Activated T-cell treated with anti-CD3 and anti-CD28 coated beads for 4 hours (primary cell): ENCODE results near the gene ZNF845.
A peak's percentile ranks its signal among the peaks of the same experiment; 100 is the strongest.
"Not testable (repeated sequence)": the region's sequence is repeated elsewhere in the genome, so short reads cannot be mapped to it uniquely, and the experiment has no call there.

ENCODE experiments used
- DNase-seq: peaks from one replicate; pipeline ENCODE4 v3.0.0-alpha.2; 2020

ZNF845 gene

DNA sequence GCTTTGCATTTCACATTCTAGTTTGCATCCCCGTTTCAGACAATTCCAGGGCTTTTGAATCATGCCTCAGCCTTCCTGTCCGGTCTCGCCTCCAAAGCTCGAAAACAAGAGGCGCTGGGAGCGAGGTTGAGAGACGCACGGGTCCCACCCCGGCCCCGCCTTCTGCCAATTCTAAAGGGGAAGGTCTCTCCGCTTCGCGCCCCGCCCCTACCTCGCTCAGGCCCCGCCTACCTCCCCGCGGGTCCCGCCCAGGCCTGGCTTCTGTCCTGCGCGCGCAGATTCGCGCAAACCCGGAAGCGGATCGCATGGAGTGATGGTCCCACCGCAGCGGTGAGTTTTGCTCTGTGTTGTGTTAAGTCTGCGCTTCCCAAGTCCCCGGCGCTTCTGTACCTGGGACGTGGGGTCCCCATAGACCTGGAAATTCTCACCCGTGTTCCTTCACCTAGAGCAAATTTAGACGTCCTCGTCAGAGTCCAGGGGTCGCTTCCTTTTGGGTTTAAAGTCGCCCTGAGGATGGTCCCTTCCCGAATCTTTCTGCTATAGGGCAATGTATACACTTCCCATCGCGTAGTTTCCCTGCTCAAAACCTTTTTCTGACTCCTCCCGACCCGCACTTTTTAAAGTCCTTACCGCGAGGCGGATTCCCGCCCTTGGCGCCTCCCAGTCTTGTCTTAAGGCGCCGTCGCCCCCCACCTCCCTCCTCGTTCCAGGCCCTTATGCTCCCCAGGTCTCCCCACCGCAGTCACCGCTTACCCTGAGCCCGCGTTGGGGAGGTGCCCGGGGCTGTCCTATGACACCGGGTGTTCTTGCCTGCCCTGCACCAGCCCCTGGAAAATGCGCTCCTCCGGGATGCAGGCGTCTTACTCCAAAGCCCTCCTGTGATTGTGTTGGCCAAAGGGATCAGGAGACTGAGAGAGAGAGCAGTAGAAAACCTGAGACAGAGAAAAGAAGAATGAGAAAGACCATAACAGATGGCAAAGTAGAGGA, at the start of gene ZNF845:
TSS of gene ZNF845 (plus strand) at position 287 of the 987 bp plus-strand sequence. CDS start 7,559 bp downstream, outside the sequence.
- peak; percentile 98 for DNase-seq

DNA sequence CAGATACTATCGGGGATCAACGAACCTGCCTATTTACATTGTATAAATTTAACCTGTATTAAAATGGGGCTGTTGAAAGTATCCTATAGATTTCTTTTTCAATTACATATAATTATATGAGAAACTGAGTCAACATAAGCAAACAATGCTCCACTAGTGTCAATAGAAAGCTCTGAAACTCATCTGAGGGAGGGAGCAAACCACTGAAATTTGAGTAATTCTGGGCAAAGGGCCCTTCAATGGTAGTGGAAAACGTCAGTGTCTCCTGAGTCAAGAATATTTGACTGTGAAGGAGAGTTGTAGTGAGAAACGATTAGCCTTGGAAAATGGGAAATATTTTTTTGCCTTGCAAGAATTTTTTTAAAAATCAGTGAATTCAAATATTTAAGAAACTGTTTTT, 48.5 kb upstream of the ZNF845 start:
- DNase-seq: no peak

DNA sequence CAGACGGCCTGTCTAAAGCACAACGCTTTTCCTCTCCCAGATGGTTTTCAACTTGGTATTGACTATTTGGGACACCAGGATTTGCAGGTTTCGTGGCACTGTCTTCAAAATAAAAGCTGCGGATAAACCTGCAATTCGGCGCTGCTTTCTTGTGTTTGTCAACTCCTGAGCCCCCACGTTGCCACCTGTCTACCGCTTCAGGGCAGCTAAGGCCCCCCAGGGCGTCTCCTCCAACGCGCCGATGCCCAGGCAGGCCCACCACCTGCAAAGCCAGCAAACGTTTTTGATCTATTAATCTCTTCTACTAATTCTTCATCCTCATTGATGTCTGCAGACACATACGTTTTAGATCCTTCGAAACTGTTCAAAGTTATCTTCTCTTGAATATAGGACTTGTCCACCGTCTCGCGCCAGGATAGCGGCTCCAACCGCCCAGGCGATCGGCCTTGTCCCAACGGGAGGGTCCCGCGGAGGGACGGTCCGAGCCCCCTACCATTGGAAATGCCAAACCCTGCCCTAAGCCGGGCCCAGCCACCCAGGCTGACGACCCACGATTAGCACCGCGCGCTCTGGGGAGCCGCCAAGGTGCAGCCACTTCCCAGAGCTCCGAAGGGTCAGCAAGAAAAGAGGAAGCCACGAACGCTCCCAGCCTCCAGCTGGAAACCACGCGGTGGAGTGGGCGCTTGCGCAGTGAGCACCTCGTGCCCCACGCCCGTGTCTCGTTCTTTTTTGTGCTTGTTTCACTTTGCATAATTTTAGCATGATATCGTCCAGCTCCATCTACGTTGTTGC, 42.6 kb upstream of the ZNF845 start:
- no peak for DNase-seq

DNA sequence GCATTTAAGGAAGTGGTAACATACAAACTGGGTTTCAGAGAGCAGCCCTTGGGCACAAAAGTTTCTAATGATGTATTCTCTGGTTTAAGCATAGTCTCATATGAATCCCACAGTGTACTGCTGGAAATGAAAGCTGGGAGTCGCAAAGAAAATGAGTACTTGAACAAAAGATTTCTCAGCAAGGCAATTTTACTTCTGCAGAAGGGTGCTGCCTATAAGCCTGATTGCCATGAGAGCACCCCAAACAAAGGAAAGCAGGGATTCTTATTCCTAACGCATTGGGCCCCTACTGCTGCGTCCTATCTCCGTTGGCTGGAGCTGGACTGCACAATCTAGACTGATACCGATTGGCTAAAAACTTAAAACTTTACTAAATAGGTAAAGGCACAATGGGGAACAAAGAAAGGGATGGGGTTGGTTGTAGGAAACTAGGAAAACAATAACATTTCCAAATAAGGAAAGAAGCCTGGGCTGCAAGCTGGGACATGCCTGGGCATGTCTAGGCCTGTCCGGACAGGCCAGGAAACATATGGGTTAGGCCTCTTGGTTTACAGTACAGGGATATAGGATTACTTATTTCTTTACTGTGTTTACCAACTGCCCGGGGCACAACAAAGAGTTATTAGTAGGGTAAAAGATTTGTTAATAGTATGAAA, 38.6 kb upstream of the ZNF845 start:
- DNase-seq: no peak

DNA sequence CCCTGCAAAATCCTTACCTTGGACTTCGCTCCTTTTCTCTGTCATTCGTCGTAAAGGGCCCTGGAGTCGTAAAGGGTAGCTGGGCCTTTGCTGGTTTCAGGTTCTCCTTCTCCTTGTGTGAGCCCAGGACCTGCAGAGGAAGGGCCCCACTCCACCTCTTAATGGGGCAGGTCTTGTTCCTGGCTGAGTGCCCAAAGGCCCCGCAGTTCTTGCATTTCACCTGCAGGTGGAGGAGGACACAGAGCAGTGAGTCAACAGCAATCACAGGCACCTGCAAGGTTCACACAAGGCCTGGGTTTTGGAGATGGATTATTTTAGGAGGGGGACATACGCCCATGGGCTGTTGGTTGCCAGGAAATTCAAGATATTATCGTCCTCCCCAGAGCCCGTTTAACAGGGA, 32.2 kb upstream of the ZNF845 start:
- not testable (repeated sequence) for DNase-seq

DNA sequence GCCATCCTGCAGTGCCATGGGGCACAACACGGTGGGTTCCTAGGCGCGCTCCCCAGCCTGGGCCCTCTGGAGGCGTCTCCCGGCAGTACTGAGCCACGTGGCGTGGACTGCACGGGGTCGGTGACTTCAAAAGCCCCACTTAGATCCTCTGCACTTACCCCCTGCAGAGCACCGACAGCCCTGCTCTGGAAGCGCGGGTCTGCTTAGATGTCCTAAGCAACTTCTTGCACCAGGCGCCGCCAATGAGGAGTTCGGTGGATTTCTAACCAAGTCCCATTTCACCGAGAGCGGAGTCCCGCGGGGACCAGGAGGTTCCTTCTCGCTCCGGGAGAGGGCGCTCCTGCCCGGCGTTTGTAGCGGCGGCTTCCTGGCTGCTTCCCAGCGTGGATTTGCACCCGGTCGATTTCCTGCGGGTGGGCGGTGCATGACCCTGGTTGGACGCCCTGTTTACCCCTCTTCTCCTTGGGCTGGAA, 25.2 kb upstream of the ZNF845 start:
- DNase-seq: no peak

DNA sequence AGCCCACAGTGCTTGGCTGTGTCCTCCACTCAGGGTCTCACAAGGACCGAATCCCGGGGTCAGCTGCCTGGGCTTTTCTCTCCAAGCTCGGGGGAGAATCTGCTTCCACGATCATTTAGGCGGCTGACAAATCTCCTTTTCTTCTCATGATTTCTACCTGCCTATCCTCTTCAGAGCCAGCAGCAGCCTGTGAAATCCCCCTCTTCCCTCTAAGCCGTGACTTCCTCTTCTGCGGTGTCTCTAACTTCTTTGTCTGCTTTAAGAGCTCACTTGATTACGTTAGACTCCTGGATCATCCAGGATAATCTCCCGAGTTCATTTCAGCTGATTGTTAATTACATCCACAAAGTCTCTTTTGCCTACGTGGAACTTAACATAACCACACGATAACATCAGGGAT, 22.5 kb upstream of the ZNF845 start:
- DNase-seq: no peak

DNA sequence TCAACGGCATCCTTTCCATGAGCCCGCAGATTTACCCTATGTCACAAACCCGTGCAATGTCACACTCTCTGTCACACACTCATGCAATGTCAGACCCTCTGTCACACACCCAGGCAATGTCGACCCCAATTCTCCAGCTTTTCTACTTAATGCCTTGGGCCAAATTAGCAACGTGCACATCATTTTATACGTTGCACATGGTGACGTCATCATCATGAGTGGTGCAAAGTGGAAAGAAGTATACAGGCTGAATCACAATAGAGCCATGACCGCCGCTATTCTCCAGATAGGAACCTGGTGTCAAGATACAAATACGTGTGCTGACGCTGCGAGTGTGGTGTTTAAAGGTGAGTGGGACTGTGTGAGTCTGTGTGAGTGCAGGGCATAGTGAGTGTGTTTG, 21.7 kb upstream of the ZNF845 start:
- no peak for DNase-seq

DNA sequence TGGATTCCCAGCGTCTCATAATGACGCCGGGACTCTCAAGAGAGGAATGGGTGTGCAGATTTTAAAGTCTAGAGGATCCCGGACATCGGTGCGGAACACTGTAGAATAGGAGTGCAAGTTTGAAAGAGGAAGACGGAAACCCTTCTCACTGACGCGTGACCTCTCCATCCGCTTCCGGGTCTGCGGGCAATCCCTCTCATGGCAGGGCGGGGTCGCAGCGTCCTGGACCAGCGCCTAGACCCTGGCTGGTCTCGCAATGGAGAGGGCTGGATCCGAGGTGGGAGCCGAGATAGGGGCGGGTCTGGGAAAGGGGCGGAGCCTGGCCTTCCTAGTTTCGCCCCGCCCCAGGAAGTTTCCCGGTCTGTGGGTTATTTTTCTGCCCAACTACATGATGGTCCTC, 4.6 kb upstream of the ZNF845 start:
- DNase-seq: no peak

DNA sequence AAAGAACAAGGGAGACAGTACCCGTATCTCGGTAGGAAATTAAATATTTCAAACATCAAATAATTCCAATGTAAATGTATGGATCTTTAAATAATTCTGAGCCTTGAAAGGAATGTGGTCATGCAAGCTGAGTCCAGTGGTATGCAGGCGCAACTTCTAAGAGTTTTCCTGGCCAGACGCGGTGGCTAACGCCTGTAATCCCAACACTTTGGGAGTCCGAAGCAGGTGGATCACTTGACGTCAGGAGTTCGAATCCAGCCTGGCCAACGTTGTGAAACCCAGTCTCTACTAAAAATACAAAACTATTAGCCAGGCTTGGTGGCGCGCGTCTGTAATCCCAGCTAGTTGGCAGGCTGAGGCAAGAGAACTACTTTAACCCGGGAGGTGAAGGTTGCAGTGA, 1.1 kb upstream of the ZNF845 start:
- DNase-seq: no peak

DNA sequence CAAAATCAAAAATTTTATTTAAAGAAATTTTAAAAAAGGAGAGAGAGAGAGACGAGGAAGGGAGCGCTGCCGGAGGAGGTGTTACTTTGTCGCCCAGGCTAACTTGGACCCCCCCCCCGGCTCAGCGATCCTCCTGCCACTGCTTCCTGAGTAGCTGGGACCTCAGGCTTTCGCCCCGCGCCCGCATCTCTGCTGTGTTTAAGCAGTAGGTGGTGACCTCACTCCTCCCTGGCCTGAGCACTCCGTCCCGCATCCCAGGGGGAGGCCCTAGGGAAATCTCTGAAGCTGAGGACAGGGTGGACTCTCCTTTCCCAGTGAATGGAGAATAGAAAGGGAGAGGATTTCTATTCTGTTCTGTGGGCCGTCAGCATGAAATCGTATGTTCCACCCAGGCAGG, 485 bp upstream of the ZNF845 start:
- DNase-seq: peak; percentile 15

DNA sequence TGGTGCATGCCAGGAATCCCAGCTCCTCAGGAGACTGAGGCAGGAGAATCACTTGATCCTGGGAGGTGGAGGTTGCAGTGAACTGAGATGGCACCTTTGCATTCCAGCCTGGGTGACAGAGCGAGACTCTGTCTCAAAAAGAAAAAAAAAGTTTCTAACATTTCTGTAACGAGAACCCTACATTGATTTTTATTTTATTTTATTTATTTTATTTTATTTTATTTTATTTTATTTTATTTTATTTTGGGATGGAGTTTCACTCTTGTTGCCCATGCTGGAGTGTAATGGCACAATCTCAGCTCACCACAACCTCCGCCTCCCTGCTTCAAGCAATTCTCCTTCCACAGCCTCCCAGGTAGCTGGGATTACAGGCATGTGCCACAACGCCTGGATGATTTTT, 10.9 kb downstream of the ZNF845 start:
- DNase-seq: not testable (repeated sequence)

DNA sequence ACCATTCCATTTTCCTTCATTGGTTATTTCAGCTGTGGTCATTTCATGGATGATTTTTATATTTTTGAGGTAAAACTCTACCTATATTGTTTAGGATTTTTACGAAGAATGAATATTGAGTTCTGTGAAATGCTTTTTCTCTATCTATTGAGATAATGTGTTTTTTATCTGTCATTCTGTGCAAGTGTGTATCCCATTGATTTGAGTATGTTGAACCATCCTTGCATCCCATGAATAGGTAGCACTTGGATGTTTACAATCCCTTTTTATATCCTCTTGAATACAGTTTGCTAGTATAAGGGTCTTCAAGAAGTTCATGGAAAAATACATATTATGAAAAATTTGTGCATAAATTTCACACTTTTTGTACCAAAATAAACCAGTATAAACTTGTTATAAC, 22.2 kb downstream of the ZNF845 start:
- no peak for DNase-seq

DNA sequence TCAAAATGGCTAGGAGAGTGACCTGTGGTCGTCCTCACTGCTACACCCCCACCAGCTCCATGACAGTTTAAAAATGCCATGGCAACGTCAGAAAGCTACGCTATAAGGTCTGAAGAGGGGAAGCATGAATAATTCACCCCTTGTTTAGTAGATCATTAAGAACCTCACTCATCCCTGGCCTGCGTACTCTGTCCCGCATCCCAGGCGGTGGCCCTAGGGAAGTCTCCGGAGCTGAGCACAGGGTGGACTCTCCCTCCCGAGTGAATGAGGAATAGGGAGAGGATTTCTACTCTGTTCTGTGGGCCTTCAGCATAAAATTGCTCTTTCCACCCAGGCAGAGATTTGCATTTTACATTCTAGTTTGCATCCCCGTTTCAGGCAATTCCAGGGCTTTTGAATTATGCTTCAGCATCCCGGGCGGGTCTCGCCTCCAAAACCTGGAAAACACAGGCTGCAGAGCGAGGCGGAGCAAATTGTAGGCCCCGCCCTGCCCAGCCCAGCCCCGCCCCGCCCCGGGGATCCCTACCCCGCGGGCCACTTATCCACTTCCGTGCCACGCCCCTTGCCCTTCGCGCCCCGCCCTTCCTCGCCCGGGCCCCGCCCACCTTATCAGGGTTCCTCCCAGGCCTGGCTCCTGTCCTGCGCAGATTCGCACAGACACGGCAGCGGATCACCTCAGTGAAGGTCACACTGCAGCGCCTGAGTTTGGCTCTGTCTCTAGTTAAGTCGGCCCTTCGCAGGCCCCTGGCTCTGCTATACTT, 24.5 kb downstream of the ZNF845 start:
- DNase-seq: no peak

DNA sequence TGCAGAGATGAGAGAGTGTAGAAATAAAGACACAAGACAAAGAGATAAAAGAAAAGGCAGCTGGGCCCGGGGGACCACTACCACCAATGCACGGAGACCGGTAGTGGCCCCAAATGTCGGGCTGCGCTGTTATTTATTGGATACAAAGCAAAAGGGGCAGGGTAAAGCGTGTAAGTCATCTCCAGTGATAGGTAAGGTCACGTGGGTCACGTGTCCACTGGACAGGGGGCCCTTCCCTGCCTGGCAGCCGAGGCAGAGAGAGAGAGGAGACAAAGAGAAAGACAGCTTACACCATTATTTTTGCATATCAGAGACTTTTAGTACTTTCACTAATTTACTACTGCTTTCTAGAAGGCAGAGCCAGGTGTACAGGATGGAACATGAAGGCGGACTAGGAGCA, 26.5 kb downstream of the ZNF845 start:
- DNase-seq: not testable (repeated sequence)

DNA sequence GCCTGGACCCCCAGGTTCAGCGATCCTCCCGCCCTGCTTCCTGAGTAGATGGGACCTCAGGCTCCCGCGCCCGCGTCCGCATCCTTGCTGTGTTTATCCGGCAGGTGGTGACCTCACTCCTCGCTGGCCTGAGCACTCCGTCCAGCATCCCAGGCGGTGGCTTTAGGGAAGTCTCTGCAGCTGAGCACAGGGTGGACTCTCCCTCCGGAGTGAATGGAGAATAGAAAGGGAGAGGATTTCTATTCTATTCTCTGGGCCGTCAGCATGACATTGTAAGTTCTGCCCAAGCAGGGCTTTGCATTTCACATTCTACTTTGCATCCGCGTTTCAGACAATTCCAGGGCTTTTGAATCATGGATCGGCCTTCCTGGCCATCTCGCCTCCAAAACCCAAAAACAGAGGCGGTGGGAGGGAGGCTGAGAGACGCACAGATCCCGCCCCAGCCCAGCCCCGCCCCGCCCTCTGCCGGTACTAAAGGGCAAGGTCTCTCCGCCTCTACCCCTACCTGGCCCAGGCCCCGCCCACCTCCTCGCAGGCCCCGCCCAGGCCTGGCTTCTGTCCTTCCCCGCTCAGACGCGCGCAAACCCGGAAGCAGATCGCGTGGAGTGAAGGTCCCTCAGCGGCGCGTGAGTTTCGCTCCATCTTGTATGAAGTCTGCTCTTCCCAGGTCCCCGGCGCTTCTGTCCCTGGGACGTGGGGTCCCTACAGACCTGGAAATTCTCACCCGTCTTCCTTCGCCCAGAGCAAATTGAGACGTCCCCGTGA, 31.8 kb downstream of the ZNF845 start, which contains the start of gene ZNF525:
TSS of gene ZNF525 (plus strand) at position 572 of the 765 bp plus-strand sequence. CDS start 6,577 bp downstream, outside the sequence.
- peak; percentile 97 for DNase-seq

DNA sequence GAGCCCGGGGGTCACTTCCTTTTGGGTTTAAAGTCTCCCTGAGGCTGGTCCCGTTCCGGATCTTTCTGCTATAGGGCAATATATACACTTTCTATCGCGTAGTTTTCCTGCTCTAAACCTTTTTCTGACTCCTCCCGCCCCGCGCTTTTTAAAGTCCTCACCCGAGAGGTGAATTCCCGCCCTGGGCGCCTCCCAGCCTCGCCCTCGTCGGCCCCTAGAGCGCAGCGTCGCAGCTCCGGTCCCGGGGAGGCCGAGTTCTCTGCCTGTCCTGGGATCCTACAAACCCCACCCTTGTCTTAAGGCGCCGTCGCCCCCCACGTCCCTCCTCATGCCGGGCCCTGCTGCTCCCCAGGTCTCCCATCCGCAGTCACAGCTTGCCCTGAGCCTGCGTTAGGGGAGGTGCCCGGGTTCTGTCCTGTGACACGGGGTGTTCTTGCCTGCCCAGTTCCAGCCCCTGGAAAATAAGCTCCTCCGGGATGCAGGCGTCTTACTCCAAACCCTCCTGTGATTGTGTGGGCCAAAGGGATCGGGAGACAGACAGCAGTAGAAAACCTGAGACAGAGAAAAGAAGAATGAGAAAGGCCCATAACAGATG, 32.4 kb downstream of the ZNF845 start:
- no peak for DNase-seq

DNA sequence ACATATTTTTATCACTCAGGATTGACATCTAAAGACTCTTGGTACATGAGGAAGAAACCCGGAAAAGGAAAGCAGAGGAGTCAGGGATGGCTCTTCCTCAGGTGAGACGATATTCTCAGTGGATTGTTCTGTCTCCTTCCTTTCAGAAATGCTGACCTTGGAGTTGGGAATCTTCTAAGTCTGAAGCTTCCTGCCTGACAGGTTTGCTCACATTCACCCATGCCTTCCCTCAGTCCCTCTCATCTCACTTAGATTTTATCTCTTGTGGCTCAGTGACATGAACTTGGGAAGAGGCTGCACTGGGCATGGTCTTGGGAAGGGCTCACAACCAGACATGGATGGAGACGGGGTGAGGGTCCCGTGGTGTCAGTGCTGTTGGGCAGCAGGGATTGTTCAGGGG, 38.6 kb downstream of the ZNF845 start:
- DNase-seq: no peak

DNA sequence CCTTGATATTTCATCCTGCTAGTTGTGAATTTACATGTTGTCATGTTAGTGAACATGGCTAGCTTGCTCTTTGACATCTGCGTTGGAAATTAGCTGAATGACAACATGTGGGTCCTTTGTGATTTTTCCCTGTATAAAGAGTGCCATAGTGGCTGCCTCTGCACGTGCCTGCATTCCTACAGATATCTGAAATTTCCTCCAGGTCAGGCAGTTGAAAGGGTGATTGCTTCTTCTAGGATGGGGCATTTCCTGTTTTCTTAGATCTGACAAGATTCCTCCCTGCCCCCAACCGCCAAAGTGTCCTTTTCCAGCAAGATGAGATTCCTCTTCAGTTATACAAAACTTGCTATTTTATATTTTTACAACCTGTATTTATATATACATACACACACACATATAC, 40.7 kb downstream of the ZNF845 start:
- DNase-seq: no peak

DNA sequence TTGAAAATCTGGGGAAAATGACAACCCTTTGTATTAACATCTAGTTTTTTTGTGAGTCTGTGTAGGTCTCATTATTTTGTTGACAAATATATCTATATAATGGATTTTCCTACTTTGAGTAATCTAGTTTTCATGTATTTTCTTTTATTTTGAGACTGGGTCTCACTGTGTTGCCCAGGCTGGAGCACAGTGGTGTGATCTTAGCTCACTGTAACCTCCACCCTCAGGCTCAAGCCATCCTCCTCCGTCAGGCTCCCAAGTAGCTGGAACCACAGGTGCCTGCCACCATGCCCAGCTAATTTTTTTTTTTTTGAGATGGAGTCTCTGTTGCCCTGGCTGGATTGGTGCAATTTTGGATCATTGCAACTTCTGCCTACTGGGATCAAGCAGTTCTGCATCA, 41.2 kb downstream of the ZNF845 start:
- no peak for DNase-seq

DNA sequence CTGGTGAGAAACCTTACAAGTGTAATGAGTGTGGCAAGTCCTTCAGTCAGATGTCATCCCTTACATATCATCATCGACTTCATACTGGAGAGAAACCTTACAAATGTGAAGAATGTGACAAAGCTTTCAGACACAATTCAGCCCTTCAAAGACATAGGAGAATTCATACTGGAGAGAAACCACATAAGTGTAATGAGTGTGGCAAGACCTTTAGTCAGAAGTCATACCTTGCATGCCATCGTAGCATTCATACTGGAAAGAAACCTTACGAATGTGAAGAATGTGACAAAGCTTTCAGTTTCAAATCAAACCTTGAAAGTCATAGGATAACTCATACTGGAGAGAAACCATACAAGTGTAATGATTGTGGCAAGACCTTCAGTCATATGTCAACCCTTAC, 47.8 kb downstream of the ZNF845 start:
- no peak for DNase-seq
